HG03039 (cell line): ENCODE results near the gene SHC3.

Experiments used
- ATAC-seq: cut with Tn5 transposase; IDR thresholded peaks from one replicate; pipeline ENCODE4 v1.9.1; 2021; ENCODE audit warnings: mild to moderate bottlenecking, moderate library complexity; ENCODE audit not compliant: unreplicated experiment

The SHC3 gene

GRCh38 chr9:89006267-89006666, 172.4 kb downstream of the SHC3 start:
- no peak for ATAC-seq

GRCh38 chr9:89005323-89005722, 173.3 kb downstream of the SHC3 start:
- ATAC-seq, result no peak

GRCh38 chr9:89002987-89003386, 175.6 kb downstream of the SHC3 start:
- no peak for ATAC-seq

- ATAC-seq, result no peak
Measured at GRCh38 chr9:89001917-89002540, 176.6 kb downstream of the SHC3 start.

- ATAC-seq, result no peak
Measured at GRCh38 chr9:89000973-89001916, 177.4 kb downstream of the SHC3 start.

DNA sequence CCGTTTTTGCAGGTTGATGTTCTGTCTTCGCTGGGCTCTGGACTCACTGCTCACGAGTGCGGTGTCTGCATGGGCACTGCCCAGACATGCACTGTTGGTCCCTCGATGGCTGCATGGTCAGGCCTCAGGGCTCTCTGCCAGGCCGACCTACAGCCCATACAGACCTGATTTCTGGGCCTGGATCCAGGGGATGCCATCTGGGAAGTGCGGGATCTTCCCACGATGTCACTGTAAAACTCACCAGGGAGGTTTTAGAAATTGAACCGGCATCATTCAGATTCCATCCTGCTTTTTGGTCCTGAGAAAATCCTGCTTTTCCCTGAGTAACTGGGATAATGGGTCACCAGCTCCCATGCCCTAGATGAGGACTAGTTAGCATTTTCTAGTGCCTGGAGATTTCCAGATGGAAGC, 178.2 kb downstream of the SHC3 start:
- no peak for ATAC-seq

GRCh38 chr9:88998911-88999310, 179.7 kb downstream of the SHC3 start:
- ATAC-seq, result no peak

GRCh38 chr9:88998503-88998902, 180.1 kb downstream of the SHC3 start:
- no peak for ATAC-seq

DNA sequence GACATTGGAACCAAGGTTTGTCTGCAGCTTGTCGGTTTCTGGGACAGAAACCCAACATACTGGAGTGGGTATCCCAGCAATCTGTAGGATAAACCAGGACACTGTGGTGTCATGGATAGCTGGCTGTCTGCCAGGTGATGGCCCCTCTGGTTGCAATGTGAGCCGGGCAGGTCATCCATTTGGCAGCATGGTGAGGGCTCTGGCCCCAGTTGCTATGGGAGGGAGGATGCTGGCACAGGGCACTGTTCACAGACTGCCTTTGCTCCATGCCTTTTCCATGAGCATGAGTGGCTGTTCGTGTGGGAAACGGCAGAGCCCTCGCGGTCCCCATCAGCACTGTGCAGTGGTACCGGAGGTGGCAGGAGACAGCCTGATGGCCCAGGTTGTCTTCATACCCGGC, 181.0 kb downstream of the SHC3 start:
- no peak for ATAC-seq

DNA sequence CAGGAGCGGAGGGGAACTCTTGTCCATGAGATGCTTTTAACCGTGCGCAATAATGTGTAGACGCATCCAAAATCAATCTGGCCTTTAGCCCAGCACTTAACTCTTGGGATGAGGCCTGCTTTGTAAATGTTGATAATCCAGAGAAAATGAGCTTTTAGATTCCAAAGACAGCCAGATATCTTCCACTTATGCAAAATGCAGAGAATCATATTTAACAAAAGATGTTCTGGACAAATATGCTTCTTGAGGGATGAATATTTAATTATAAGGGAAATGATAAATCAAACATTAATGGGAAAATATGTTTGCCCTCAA, 181.7 kb downstream of the SHC3 start:
- ATAC-seq, result no peak

DNA sequence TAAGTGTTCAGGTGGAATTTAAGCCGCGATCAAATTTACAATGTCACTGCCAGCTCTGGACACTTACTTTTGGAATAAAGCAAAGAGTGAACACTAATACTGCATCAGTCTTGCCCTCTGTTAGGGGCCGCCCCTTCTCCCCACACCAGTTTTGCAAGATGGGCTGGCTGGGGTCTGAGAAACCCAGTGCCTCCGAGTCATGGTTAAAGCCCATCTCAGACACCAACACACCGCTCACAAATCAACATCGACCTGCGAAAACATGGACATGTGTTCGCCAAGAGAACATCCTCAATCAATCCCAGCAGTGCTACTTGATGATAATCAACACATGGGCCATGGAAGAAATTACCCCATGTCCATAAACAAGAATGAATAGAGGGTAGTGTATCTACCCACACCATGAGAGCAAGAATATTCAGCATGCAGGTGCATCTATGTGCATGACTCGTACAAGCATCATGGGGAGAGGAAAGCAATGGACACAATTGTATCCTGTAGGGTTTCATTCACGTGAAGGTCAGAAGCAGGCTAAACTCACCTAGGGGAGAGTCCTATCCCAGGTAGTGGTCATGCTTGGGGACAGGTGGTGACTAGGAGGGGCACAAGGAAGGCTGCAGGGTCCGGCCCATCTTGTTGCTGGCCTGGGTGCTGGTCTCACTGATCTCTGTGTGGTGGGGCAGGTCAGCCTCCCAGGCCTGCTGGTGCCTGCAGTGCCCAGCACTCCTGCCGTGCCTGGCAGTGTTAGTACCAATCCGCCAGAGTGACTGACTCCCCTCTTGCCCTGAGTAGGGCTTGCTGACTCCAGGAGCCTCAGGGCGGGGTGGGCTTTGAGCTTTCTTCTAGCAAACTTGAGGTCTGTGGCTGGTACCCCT, 182.3 kb downstream of the SHC3 start:
- no peak for ATAC-seq

DNA sequence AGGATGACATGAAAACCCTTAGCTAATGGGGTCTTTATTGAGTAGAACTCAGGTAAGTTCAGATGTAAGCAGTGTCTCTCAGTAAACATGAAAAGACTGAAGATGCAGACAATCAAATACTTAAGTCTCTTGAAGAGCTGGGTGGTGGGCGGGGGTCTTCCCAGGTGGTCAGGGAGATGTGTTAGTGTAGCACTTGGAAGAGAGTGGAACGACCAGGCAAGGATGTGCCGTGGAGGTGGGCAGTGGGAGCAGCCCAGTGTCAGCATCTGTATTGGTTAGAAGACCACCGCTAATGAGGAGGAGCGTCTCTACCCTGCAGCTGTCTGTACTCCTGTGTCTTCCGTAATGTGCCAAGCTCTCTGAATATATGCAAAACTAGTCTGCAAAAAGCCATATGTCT, 183.0 kb downstream of the SHC3 start:
- ATAC-seq, result no peak

GRCh38 chr9:88995200-88995577, 183.4 kb downstream of the SHC3 start:
- no peak for ATAC-seq

DNA sequence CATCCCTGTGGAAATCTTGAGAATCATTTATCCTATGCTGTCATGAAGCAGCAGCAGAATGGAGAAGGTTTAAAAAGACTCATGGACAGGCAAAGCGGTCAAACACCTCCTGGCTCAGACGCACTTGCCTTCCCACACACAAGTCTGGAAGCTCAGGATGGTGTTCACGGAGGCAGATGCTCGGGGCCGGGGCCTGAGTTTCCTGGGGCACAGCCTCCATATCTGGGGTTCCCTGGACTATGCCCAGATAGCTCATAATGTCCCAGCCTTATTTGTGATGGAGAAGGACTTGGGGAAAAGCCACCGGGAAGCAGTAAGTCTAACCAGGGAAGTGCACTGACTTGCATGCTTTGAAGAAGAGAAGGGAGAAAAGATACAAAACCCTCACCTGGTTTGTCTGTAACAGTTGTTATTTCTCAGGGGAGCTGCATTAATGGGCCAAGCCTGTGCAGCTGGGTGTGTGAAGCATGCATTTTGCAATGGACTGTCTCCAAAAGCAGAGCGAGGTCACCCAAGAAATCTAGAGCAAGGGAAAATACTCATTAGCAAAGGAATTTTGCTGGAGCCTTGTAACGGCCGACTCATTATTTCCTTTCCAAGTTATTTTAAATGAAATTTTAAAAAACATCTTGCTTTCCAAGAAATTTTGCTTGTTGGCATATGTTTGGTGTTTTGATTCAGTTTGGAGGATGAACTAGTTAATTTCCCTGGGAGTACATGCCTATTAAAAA, 184.0 kb downstream of the SHC3 start:
- ATAC-seq, result no peak

GRCh38 chr9:88993871-88994460, 184.7 kb downstream of the SHC3 start:
- ATAC-seq, result no peak

- no peak for ATAC-seq
Measured at GRCh38 chr9:88993327-88993726, 185.3 kb downstream of the SHC3 start.

GRCh38 chr9:88992556-88992955, 186.1 kb downstream of the SHC3 start:
- no peak for ATAC-seq

DNA sequence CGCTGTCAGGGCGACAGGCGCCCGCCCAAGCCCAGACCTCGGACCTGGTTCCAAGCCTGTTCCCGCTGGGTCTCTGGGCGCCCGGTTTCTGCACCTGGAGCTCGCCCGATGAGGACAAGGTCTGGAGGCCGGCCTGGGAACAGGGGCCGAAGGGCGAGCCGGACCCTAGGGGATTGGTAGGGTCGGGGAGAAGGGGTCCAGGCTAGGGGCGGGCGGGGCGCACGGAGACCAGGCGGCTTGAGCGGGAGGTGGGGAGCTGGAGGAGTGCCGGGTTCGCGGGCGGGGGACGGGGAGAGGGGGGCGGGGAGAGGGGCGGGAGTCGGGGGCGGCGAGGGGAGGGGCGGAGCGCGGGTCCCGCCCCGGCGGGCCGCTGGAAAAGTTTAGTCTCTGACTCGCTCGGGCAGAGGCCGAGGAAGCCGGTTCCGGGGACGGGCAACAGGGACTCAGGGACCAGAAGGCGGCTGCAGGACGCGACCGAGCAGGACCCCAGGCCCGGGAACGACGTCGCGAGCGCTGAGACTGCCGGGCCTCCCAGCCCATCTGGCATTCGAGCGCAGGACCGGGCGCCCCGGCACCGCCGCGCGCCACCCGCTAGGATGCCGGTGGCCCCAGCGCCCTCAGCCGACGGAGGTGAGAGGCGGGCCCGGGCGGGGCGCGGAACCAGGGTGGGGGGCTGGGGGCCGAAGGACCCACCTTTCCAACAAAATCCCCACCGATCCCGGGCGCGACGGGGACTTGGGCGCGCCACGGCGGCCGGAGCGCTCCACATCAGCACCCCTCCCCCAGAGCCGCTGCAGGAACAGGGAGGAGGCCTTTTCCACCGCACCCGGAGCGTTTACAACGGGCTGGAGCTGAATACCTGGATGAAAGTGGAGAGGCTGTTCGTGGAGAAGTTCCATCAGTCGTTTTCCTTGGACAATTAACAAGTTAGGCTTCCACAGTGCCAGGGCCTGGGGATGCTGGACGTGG, 187.3 kb downstream of the SHC3 start, which contains the start of gene S1PR3:
TSS of gene S1PR3 (plus strand) at position 403 of the 969 bp plus-strand sequence. CDS start 9,733 bp downstream, outside the sequence.
- no peak for ATAC-seq

DNA sequence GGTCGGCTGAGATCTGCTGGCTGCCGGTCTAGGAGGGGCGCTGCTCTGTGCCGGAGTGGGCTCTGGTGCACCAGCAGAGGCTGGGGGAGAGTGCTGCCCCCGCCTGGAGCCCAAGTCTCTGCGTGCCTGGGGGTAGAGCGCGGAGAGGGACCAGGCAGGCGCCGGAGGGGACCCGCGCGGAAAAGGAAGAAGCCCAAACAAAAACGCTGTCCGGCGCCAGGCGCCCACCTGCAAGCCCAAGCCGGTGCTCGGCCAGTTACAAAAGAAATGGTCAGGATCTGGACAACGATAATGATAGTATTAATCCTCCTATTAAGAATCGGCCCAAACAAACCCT, 187.9 kb downstream of the SHC3 start:
- no peak for ATAC-seq
